Measurements from ENCODE around the gene FKBP7. TPM values are rescaled to one million over a fixed set of nuclear protein-coding genes. Genes with fewer than 3 reads are reported as not detected.
"Not testable (repeated sequence)": the region's sequence is repeated elsewhere in the genome, so short reads cannot be mapped to it uniquely, and the experiment has no call there.

Gene FKBP7
- total RNA-seq, 1 donor from 2014 or later: 44.3 TPM

DNA sequence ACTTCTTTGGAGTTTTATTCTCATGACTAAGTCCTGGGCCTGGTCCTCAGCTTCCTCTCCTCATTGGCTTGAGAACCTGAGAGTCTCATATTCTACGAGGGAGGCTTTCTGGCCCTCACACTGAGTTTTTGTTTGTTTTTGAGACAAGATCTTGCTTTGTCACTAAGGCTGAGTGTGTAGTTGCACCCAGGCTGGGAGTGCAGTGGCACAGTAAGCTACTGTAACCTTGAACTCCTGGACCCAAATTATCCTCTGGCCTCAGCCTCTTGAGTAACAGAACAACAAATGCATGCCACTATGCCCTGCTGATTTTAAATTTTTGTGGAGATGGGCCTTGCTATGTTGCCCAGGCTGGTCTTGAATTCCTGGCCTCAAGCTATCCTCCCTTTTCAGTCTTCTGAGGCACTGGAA, 50.0 kb downstream of the FKBP7 start:
- peaks cover 4% of the 10 kb centered on the region for H3K4me1 Mint-ChIP-seq (ENCODE audit: low read depth)
- no peaks in the 10 kb centered on the region for H3K27me3 Mint-ChIP-seq (ENCODE audit: low read depth)
- H3K9me3 Mint-ChIP-seq (ENCODE audit: low read depth): peaks cover 25% of the 10 kb centered on the region
- no peak overlapping the region for H3K4me3 Mint-ChIP-seq (ENCODE audit: unreplicated experiment)
- H3K36me3 Mint-ChIP-seq (ENCODE audit: low read depth): peaks cover 31% of the 10 kb centered on the region
- no peak for DNase-seq (ENCODE audit: low spot score)
- TF ChIP-seq, protein P1, sequence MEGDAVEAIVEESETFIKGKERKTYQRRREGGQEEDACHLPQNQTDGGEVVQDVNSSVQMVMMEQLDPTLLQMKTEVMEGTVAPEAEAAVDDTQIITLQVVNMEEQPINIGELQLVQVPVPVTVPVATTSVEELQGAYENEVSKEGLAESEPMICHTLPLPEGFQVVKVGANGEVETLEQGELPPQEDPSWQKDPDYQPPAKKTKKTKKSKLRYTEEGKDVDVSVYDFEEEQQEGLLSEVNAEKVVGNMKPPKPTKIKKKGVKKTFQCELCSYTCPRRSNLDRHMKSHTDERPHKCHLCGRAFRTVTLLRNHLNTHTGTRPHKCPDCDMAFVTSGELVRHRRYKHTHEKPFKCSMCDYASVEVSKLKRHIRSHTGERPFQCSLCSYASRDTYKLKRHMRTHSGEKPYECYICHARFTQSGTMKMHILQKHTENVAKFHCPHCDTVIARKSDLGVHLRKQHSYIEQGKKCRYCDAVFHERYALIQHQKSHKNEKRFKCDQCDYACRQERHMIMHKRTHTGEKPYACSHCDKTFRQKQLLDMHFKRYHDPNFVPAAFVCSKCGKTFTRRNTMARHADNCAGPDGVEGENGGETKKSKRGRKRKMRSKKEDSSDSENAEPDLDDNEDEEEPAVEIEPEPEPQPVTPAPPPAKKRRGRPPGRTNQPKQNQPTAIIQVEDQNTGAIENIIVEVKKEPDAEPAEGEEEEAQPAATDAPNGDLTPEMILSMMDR (IDR thresholded peaks at IDR 0.05): no peak
- H3K27ac Mint-ChIP-seq (ENCODE audit: unreplicated experiment): no peak overlapping the region

DNA sequence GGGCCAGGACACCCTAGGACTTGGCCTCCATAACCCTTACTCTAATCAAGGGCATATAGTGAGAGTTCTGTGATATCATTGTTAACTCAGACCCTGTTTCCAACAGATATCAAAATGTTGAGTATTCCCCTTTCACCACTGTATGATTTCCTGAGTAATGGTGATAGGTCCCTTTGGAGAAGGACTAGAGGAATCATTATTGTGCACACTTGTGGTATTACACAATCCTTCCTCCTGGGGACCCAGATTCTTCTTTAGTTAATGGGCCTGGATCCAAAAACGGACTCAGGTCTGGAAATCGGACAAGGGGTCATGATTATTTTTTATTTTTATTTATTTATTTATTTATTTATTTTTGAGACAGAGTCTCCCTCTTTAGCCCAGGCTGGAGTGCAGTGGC, 50.9 kb downstream of the FKBP7 start:
- H3K36me3 Mint-ChIP-seq (ENCODE audit: low read depth): peaks cover 29% of the 10 kb centered on the region
- DNase-seq (ENCODE audit: low spot score): no peak
- TF ChIP-seq, protein P1 (IDR thresholded peaks at IDR 0.05): no peak
- H3K4me3 Mint-ChIP-seq (ENCODE audit: unreplicated experiment): no peak overlapping the region
- peaks cover 4% of the 10 kb centered on the region for H3K4me1 Mint-ChIP-seq (ENCODE audit: low read depth)
- H3K27me3 Mint-ChIP-seq (ENCODE audit: low read depth): no peaks in the 10 kb centered on the region
- peaks cover 25% of the 10 kb centered on the region for H3K9me3 Mint-ChIP-seq (ENCODE audit: low read depth)
- no peak overlapping the region for H3K27ac Mint-ChIP-seq (ENCODE audit: unreplicated experiment)

DNA sequence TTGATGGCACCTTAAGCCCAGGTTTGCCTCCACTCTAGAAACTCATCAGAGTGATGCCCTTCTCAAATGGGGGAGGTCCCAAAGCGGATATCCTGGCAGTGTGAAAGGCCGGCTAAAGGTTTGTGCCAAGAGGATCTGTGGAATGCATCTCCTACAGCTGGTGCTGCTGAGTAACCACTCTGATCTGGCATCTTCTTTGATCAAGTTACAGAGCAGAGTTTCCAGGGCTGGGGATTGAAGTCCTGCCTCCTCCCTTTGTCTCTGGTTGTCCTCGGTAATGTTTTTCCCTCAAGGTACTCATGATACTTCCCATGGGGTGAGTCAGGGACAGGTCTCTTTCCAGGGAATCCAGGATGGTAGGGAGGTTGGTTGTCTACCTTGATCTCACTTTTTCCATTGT, 52.0 kb downstream of the FKBP7 start:
- H3K36me3 Mint-ChIP-seq (ENCODE audit: low read depth): peaks cover 26% of the 10 kb centered on the region
- no peak for DNase-seq (ENCODE audit: low spot score)
- no peak overlapping the region for H3K4me3 Mint-ChIP-seq (ENCODE audit: unreplicated experiment)
- peaks cover 4% of the 10 kb centered on the region for H3K4me1 Mint-ChIP-seq (ENCODE audit: low read depth)
- no peak overlapping the region for H3K27ac Mint-ChIP-seq (ENCODE audit: unreplicated experiment)
- H3K9me3 Mint-ChIP-seq (ENCODE audit: low read depth): peaks cover 25% of the 10 kb centered on the region
- H3K27me3 Mint-ChIP-seq (ENCODE audit: low read depth): no peaks in the 10 kb centered on the region
- TF ChIP-seq, protein P1 (IDR thresholded peaks at IDR 0.05): no peak

DNA sequence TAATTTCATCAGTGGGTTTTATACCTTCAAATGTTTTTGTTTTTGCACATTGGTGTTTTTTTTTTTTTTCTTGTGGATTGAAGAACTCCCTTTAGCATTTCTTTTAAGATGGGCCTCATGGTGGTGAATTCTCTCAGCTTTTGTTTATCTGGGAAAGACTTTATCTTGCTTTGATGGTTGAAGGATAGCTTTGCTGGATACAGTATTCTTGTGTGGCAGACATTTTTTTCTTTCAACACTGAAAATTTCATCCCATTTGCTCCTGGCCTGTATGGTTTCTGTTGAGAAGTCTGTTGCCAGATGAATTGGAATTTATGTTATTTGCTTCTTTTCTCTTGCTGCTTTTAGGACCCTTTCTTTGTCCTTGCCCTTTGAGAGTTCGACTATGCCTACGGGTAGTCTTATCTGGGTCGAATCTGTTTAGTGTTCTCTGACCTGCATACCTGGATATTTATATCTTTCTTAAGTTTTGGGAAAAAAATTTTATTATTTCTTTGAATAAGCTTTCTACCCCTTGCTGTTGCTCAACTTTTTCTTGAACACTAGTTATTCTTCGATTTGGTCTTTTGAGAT, 53.1 kb downstream of the FKBP7 start:
- Mint-ChIP-seq H3K27me3 (ENCODE audit: low read depth) (no peaks in the 10 kb centered on the region), H3K9me3 (ENCODE audit: low read depth) (peaks cover 25% of the 10 kb centered on the region), H3K4me1 (ENCODE audit: low read depth) (peaks cover 4% of the 10 kb centered on the region), H3K36me3 (ENCODE audit: low read depth) (peaks cover 24% of the 10 kb centered on the region), H3K4me3 (ENCODE audit: unreplicated experiment) (no peak overlapping the region), H3K27ac (ENCODE audit: unreplicated experiment) (no peak overlapping the region)
- DNase-seq (ENCODE audit: low spot score): no peak
- TF ChIP-seq, protein P1 (IDR thresholded peaks at IDR 0.05): no peak

DNA sequence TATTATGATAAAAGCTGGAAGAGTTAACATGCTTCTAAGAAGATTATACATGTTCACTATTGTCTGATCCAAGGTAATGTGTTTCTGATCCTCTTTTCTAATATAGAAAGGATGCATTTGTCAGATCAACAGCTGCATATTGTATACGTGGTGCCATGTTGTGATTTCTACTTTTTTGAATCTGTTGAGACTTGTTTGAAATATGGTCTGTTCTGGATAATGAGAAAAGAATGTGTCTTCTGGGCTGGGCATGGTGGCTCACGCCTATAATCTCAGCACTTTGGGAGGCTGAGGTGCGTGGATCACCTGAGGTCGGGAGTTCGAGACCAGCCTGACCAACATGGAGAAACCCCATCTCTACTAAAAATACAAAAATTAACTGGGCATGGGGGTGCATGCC, 54.7 kb downstream of the FKBP7 start:
- not testable (repeated sequence) for DNase-seq (ENCODE audit: low spot score); H3K4me3 Mint-ChIP-seq (ENCODE audit: unreplicated experiment); H3K27ac Mint-ChIP-seq (ENCODE audit: unreplicated experiment); H3K27me3 Mint-ChIP-seq (ENCODE audit: low read depth); H3K4me1 Mint-ChIP-seq (ENCODE audit: low read depth)
- H3K9me3 Mint-ChIP-seq (ENCODE audit: low read depth): peaks cover 25% of the 10 kb centered on the region
- H3K36me3 Mint-ChIP-seq (ENCODE audit: low read depth): peaks cover 18% of the 10 kb centered on the region

DNA sequence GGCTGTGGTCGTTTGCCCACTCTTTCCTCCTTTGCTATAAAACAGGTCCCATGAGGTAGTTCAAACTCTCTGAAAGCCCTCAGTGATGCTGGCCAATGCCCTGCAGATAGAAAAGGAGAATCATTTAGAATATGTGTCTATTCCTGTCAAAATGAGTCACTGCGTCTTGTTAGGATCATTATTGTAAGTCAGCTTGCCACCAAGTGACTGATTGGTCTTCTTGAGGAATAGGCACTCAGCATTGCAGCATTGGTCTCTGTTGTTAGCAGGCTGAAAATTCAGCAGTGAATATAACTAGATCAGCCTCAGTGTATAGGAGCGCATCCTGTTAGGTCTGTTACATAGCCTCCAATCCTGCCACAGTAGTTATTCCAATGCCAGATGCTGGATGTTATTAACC, 56.3 kb downstream of the FKBP7 start:
- Mint-ChIP-seq H3K36me3 (ENCODE audit: low read depth) (peaks cover 15% of the 10 kb centered on the region), H3K4me1 (ENCODE audit: low read depth) (peaks cover 4% of the 10 kb centered on the region), H3K27ac (ENCODE audit: unreplicated experiment) (no peak overlapping the region), H3K27me3 (ENCODE audit: low read depth) (no peaks in the 10 kb centered on the region), H3K9me3 (ENCODE audit: low read depth) (peaks cover 25% of the 10 kb centered on the region), H3K4me3 (ENCODE audit: unreplicated experiment) (no peak overlapping the region)
- no peak for DNase-seq (ENCODE audit: low spot score)
- TF ChIP-seq, protein P1 (IDR thresholded peaks at IDR 0.05): no peak
